ENCODE data around the gene C4orf54.

GRCh38 chr4:99645036-99645435 lies 12.6 kb downstream of the C4orf54 start:
- TF ChIP-seq CTCF (IDR thresholded peaks at IDR 0.05) (no peak), POLR2A (IDR thresholded peaks at IDR 0.05) (no peak)

All from thyroid gland (tissue), 4 donors.